HEK293 (cell line): ENCODE data around the gene PBX2.

ENCODE experiments used
- CTCF ChIA-PET: fragments of 350-600 bp; formaldehyde crosslinking; extraction: SDS; loops from one replicate; lab custom pipeline; 2021; ENCODE audit warnings: antibody characterized with exemption; lab: Yijun Ruan, JAX
- POLR2A ChIA-PET: fragments of 300-600 bp; formaldehyde crosslinking; extraction: SDS; loops from one replicate; lab custom pipeline; 2020; ENCODE audit warnings: antibody characterized with exemption, inconsistent platforms; lab: Yijun Ruan, JAX
- H3K27ac ChIP-seq: fragments of 200-500 bp; sonication (Bioruptor generic); 2 replicates; pipeline ENCODE4 v1.5.1; 2014; ENCODE audit warnings: low read depth, low read length, control low read depth, inconsistent platforms; ENCODE audit errors: extremely low read depth
- H3K36me3 ChIP-seq, 2 experiments: fragments of 200-500 bp in 1 of 2; sonication (Bioruptor generic) in 1 of 2; 1 replicate in 1 of 2; 2 replicates in 1 of 2; pipeline ENCODE4 v1.5.1; 2014 to 2017; ENCODE audit warnings: inconsistent platforms in 2 of 2, low read length in 2 of 2; ENCODE audit not compliant: control insufficient read depth in 2 of 2, insufficient read depth in 1 of 2
- H3K4me1 ChIP-seq: fragments of 200-500 bp; sonication (Bioruptor generic); 2 replicates; pipeline ENCODE4 v1.5.1; 2014; ENCODE audit warnings: mild to moderate bottlenecking, low read length, inconsistent platforms; ENCODE audit not compliant: control insufficient read depth, insufficient read depth
- H3K4me3 ChIP-seq: 2 replicates; pipeline ENCODE4 v1.5.1; 2011; ENCODE audit warnings: low read depth, mild to moderate bottlenecking, control low read depth, low read length, moderate library complexity
- H3K9me3 ChIP-seq: fragments of 200-500 bp; sonication (Bioruptor generic); 2 replicates; pipeline ENCODE4 v1.5.1; 2014; ENCODE audit warnings: low read depth, low read length, inconsistent platforms; ENCODE audit not compliant: control insufficient read depth, insufficient read depth
- YY2 ChIP-seq: fragments of 450-650 bp; formaldehyde crosslinking; IDR thresholded peaks from 2 replicates; pipeline ENCODE4 v1.5.1; 2016; ENCODE audit warnings: missing biosample characterization, missing genetic modification characterization
- ZFHX2 ChIP-seq: fragments of 450-650 bp; formaldehyde crosslinking; conservative IDR thresholded peaks from 2 replicates; pipeline ENCODE4 v1.5.1; 2016; ENCODE audit warnings: missing biosample characterization, missing genetic modification characterization
- ZNF10 ChIP-seq: fragments of 450-650 bp; formaldehyde crosslinking; IDR thresholded peaks from 2 replicates; pipeline ENCODE4 v1.5.1; 2017; ENCODE audit warnings: missing biosample characterization, missing genetic modification characterization
- ZNF174 ChIP-seq: fragments of 450-650 bp; formaldehyde crosslinking; IDR thresholded peaks from 2 replicates; pipeline ENCODE4 v1.5.0; 2017; ENCODE audit warnings: missing biosample characterization, mild to moderate bottlenecking, missing genetic modification characterization
- ZNF202 ChIP-seq: fragments of 450-650 bp; formaldehyde crosslinking; IDR thresholded peaks from 2 replicates; pipeline ENCODE4 v1.5.1; 2016; ENCODE audit warnings: missing biosample characterization, missing genetic modification characterization, borderline replicate concordance
- ZNF24 ChIP-seq: fragments of 450-650 bp; formaldehyde crosslinking; IDR thresholded peaks from 2 replicates; pipeline ENCODE4 v1.5.1; 2016; ENCODE audit warnings: missing biosample characterization, missing genetic modification characterization
- ZNF266 ChIP-seq: fragments of 450-650 bp; formaldehyde crosslinking; IDR thresholded peaks from 2 replicates; pipeline ENCODE4 v1.5.1; 2016; ENCODE audit warnings: missing biosample characterization, missing genetic modification characterization, low read depth
- ZNF292 ChIP-seq: fragments of 450-650 bp; formaldehyde crosslinking; IDR thresholded peaks from 2 replicates; pipeline ENCODE4 v1.5.1; 2016; ENCODE audit warnings: low read depth, missing biosample characterization, missing genetic modification characterization, borderline replicate concordance
- ZNF354C ChIP-seq: fragments of 450-650 bp; formaldehyde crosslinking; IDR thresholded peaks from 2 replicates; pipeline ENCODE4 v1.5.1; 2016; ENCODE audit warnings: missing biosample characterization, missing genetic modification characterization, low read depth, borderline replicate concordance
- ZNF585B ChIP-seq: fragments of 450-650 bp; formaldehyde crosslinking; IDR thresholded peaks from 2 replicates; pipeline ENCODE4 v1.5.1; 2016; ENCODE audit warnings: missing biosample characterization, missing genetic modification characterization
- ZNF610 ChIP-seq: fragments of 450-650 bp; formaldehyde crosslinking; IDR thresholded peaks from 2 replicates; pipeline ENCODE4 v1.5.1; 2016; ENCODE audit warnings: missing biosample characterization, missing genetic modification characterization, borderline replicate concordance
- ZNF76 ChIP-seq: fragments of 450-650 bp; formaldehyde crosslinking; IDR thresholded peaks from 2 replicates; pipeline ENCODE4; 2016; ENCODE audit warnings: low read depth, missing biosample characterization, missing genetic modification characterization, borderline replicate concordance
- ZNF777 ChIP-seq: fragments of 450-650 bp; formaldehyde crosslinking; IDR thresholded peaks from 2 replicates; pipeline ENCODE4 v1.5.1; 2017; ENCODE audit warnings: missing biosample characterization, missing genetic modification characterization, borderline replicate concordance
- TF ChIP-seq, protein P1 (sequence below): fragments of 450-650 bp; formaldehyde crosslinking; IDR thresholded peaks from 2 replicates; pipeline ENCODE4 v1.5.1; 2016; ENCODE audit warnings: missing biosample characterization, missing genetic modification characterization, borderline replicate concordance
- TF ChIP-seq, protein P2 (sequence below): fragments of 450-650 bp; formaldehyde crosslinking; IDR thresholded peaks from 2 replicates; pipeline ENCODE4 v1.5.1; 2017; ENCODE audit warnings: missing biosample characterization, missing genetic modification characterization
- TF ChIP-seq, protein P3 (sequence below): fragments of 450-650 bp; formaldehyde crosslinking; IDR thresholded peaks from 2 replicates; pipeline ENCODE4 v1.5.1; 2016; ENCODE audit warnings: missing biosample characterization, missing genetic modification characterization, low read depth
- TF ChIP-seq, protein P4 (sequence below): fragments of 450-650 bp; formaldehyde crosslinking; IDR thresholded peaks from 2 replicates; pipeline ENCODE4 v1.5.1; 2017; ENCODE audit warnings: missing biosample characterization, missing genetic modification characterization
- TF ChIP-seq, protein P5 (sequence below): fragments of 450-650 bp; formaldehyde crosslinking; IDR thresholded peaks from 2 replicates; pipeline ENCODE4 v1.5.1; 2016; ENCODE audit warnings: missing biosample characterization, missing genetic modification characterization

PBX2 gene

DNA sequence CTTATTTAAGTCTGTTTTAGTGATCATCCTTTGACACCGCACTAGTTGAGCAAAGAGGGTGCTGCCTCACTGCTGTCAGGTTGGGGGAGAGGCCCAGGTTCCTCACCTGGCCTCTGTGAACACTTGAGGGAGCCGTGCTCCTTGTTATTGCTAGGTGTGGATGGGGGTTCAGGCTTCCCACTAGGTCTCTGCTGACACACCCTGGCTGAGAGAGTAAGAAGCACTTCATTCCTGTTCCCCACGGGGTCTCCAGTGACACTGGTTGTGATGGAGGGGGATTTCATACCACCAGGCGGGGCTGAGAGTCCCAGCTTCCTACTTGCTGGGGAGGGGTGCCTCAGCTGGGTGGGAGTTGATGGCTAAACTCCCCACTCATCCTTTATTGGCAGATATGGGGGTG is 44.9 kb upstream of the PBX2 start:
- ChIA-PET POLR2A (no interaction called here), CTCF (interaction anchor here (0.5 kb wide), 1 partner anchor 30 kb away, joined by 3 read pairs; no protein-coding TSS in a partner anchor)

DNA sequence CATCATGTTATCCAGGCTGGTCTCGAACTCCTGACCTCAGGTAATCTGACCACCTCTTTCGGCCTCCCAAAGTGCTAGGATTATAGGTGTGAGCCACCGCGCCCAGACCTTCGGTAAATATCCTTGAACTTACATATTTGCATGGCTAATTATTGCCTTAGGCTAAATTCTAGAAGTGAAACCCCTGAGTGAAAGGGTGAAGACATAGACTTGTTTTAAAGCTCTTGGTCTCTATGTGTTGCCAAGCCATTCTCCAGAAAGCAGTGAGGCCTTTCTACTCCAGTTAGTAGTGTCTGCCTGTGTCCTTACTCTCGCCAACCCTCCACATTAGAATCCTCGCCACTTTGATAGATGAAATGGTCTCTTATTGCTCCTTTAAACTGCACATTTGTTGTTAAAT is 36.4 kb upstream of the PBX2 start:
- H3K36me3 ChIP-seq = no peaks in the 10 kb centered on the region
- ChIA-PET POLR2A (interaction anchor here (1.5 kb wide), 1 partner anchor 31 kb away, joined by 4 read pairs; no protein-coding TSS in a partner anchor), CTCF (interaction anchor here (0.6 to 1.5 kb wide), 2 partner anchors 31 to 187 kb away, joined by 3 read pairs; no protein-coding TSS in a partner anchor)
- no peak overlapping the region for H3K27ac ChIP-seq
- TF ChIP-seq, protein P1, sequence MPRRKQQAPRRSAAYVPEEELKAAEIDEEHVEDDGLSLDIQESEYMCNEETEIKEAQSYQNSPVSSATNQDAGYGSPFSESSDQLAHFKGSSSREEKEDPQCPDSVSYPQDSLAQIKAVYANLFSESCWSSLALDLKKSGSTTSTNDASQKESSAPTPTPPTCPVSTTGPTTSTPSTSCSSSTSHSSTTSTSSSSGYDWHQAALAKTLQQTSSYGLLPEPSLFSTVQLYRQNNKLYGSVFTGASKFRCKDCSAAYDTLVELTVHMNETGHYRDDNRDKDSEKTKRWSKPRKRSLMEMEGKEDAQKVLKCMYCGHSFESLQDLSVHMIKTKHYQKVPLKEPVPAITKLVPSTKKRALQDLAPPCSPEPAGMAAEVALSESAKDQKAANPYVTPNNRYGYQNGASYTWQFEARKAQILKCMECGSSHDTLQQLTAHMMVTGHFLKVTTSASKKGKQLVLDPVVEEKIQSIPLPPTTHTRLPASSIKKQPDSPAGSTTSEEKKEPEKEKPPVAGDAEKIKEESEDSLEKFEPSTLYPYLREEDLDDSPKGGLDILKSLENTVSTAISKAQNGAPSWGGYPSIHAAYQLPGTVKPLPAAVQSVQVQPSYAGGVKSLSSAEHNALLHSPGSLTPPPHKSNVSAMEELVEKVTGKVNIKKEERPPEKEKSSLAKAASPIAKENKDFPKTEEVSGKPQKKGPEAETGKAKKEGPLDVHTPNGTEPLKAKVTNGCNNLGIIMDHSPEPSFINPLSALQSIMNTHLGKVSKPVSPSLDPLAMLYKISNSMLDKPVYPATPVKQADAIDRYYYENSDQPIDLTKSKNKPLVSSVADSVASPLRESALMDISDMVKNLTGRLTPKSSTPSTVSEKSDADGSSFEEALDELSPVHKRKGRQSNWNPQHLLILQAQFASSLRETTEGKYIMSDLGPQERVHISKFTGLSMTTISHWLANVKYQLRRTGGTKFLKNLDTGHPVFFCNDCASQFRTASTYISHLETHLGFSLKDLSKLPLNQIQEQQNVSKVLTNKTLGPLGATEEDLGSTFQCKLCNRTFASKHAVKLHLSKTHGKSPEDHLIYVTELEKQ (tag by site-specific recombination) = no peak
- TF ChIP-seq ZNF292 (tag by site-specific recombination) (no peak), ZNF610 (tag by site-specific recombination) (no peak), ZNF24 (no peak)
- TF ChIP-seq, protein P2, sequence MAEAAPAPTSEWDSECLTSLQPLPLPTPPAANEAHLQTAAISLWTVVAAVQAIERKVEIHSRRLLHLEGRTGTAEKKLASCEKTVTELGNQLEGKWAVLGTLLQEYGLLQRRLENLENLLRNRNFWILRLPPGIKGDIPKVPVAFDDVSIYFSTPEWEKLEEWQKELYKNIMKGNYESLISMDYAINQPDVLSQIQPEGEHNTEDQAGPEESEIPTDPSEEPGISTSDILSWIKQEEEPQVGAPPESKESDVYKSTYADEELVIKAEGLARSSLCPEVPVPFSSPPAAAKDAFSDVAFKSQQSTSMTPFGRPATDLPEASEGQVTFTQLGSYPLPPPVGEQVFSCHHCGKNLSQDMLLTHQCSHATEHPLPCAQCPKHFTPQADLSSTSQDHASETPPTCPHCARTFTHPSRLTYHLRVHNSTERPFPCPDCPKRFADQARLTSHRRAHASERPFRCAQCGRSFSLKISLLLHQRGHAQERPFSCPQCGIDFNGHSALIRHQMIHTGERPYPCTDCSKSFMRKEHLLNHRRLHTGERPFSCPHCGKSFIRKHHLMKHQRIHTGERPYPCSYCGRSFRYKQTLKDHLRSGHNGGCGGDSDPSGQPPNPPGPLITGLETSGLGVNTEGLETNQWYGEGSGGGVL (tag by site-specific recombination) = no peak
- H3K4me3 ChIP-seq = no peak overlapping the region
- H3K9me3 ChIP-seq = no peaks in the 10 kb centered on the region
- no peaks in the 10 kb centered on the region for H3K4me1 ChIP-seq

More for the DNA sequence above, 44.9 kb upstream of the PBX2 start:
- no peaks in the 10 kb centered on the region for H3K36me3 ChIP-seq
- H3K4me1 ChIP-seq = no peaks in the 10 kb centered on the region
- H3K9me3 ChIP-seq = no peaks in the 10 kb centered on the region
- TF ChIP-seq ZNF10 (tag by site-specific recombination) (no peak), ZNF354C (tag by site-specific recombination) (no peak), YY2 (tag by site-specific recombination) (no peak), ZNF76 (tag by site-specific recombination) (no peak), ZNF202 (tag by site-specific recombination) (no peak), ZNF174 (tag by site-specific recombination) (no peak), ZFHX2 (tag by site-specific recombination) (no peak), ZNF266 (tag by site-specific recombination) (no peak), ZNF777 (tag by site-specific recombination) (no peak), ZNF585B (tag by site-specific recombination) (no peak)
- TF ChIP-seq, protein P3, sequence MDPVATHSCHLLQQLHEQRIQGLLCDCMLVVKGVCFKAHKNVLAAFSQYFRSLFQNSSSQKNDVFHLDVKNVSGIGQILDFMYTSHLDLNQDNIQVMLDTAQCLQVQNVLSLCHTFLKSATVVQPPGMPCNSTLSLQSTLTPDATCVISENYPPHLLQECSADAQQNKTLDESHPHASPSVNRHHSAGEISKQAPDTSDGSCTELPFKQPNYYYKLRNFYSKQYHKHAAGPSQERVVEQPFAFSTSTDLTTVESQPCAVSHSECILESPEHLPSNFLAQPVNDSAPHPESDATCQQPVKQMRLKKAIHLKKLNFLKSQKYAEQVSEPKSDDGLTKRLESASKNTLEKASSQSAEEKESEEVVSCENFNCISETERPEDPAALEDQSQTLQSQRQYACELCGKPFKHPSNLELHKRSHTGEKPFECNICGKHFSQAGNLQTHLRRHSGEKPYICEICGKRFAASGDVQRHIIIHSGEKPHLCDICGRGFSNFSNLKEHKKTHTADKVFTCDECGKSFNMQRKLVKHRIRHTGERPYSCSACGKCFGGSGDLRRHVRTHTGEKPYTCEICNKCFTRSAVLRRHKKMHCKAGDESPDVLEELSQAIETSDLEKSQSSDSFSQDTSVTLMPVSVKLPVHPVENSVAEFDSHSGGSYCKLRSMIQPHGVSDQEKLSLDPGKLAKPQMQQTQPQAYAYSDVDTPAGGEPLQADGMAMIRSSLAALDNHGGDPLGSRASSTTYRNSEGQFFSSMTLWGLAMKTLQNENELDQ (tag by site-specific recombination) = no peak
- TF ChIP-seq, protein P4, sequence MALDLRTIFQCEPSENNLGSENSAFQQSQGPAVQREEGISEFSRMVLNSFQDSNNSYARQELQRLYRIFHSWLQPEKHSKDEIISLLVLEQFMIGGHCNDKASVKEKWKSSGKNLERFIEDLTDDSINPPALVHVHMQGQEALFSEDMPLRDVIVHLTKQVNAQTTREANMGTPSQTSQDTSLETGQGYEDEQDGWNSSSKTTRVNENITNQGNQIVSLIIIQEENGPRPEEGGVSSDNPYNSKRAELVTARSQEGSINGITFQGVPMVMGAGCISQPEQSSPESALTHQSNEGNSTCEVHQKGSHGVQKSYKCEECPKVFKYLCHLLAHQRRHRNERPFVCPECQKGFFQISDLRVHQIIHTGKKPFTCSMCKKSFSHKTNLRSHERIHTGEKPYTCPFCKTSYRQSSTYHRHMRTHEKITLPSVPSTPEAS (tag by site-specific recombination) = no peak
- TF ChIP-seq, protein P5, sequence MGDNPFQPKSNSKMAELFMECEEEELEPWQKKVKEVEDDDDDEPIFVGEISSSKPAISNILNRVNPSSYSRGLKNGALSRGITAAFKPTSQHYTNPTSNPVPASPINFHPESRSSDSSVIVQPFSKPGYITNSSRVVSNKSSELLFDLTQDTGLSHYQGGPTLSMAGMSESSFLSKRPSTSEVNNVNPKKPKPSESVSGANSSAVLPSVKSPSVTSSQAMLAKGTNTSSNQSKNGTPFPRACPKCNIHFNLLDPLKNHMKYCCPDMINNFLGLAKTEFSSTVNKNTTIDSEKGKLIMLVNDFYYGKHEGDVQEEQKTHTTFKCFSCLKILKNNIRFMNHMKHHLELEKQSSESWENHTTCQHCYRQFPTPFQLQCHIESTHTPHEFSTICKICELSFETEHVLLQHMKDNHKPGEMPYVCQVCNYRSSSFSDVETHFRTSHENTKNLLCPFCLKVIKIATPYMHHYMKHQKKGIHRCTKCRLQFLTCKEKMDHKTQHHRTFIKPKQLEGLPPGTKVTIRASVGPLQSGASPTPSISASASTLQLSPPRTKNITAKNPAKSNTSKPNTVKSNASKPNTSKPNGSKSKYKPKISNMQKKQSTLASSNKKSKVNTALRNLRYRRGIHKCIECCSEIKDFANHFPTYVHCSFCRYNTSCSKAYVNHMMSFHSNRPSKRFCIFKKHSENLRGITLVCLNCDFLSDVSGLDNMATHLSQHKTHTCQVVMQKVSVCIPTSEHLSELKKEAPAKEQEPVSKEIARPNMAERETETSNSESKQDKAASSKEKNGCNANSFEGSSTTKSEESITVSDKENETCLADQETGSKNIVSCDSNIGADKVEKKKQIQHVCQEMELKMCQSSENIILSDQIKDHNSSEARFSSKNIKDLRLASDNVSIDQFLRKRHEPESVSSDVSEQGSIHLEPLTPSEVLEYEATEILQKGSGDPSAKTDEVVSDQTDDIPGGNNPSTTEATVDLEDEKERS (tag by site-specific recombination) = no peak
- TF ChIP-seq, all 188 proteins: peak for 0
- H3K27ac ChIP-seq = no peak overlapping the region
- no peak overlapping the region for H3K4me3 ChIP-seq
